Measurements from ENCODE around the gene UFD1. TPM values are rescaled to one million over a fixed set of nuclear protein-coding genes. Genes with fewer than 3 reads are reported as not detected.

Gene UFD1
- total RNA-seq, 1 donor from 2014 or later, result 41.8 TPM

DNA sequence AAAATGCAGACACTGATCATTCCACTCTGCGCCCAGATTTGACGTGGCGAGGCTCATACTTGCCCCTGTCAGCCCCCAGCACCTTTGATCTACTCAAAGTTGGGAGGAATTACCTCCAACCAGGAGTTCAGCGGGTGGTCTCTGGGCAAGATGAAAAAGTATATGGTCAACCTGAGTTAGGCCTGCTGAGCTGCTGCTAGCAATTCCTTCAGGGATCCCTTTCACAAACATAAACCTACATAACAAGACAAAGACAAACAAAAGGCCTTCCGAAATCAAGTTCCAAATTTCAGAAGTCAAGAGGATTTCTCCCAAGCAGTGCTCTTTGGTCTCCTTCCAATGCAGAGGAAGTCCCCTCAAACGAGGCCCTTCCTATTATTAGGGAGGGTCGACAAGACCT is 24.4 kb upstream of the UFD1 start:
- Histone ChIP-seq H3K4me3 (no peak overlapping the region), H3K9me3 (replicated peaks) (no peaks in the 10 kb centered on the region), H3K36me3 (no peaks in the 10 kb centered on the region), H3K27ac (replicated peaks) (no peak overlapping the region), H3K27me3 (ENCODE audit: low read depth) (no peaks in the 10 kb centered on the region), H3K4me1 (no peaks in the 10 kb centered on the region)
- no peak for TF ChIP-seq CTCF (IDR thresholded peaks at IDR 0.05; ENCODE audit: borderline replicate concordance)
- intact Hi-C loops (cut with micrococcal nuclease), result no loop called here
- no peak for DNase-seq

- DNase-seq, result no peak
- no peak overlapping the region for H3K27ac ChIP-seq (replicated peaks)
- no peaks in the 10 kb centered on the region for H3K27me3 ChIP-seq (ENCODE audit: low read depth)
- H3K4me3 ChIP-seq, result no peak overlapping the region
- no peak for TF ChIP-seq CTCF (IDR thresholded peaks at IDR 0.05; ENCODE audit: borderline replicate concordance)
- no peaks in the 10 kb centered on the region for H3K4me1 ChIP-seq
- intact Hi-C loops (cut with micrococcal nuclease), result no loop called here
- H3K9me3 ChIP-seq (replicated peaks), result no peaks in the 10 kb centered on the region
- H3K36me3 ChIP-seq, result no peaks in the 10 kb centered on the region
Observed at GRCh38 chr22:19501897-19502447, 23.0 kb upstream of the UFD1 start.

DNA sequence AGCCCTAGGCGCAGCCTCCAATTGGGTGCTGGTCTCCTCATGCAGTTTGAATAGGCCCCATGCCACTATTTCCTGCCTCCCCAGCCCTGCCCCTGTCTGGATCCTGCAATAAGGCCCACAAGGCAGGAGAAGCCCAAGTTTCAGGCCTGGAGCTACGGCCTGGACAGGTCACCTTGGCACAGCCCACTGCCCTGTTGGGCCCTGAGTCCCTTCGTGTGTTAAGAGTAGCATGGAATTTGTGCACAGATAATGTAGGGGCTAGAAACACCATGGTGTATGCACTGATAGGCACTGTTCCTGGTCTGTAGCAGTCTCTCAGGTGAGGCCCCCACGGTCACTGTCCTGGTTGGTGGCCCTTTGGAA is 20.9 kb upstream of the UFD1 start:
- no peak for DNase-seq
- no peaks in the 10 kb centered on the region for H3K4me1 ChIP-seq
- H3K9me3 ChIP-seq (replicated peaks), result no peaks in the 10 kb centered on the region
- no peaks in the 10 kb centered on the region for H3K36me3 ChIP-seq
- no peaks in the 10 kb centered on the region for H3K27me3 ChIP-seq (ENCODE audit: low read depth)
- H3K27ac ChIP-seq (replicated peaks), result no peak overlapping the region
- intact Hi-C loops (cut with micrococcal nuclease), result loop anchor here (5.0 kb wide), 1 partner anchor 132 kb away; no protein-coding TSS in a partner anchor
- no peak overlapping the region for H3K4me3 ChIP-seq
- no peak for TF ChIP-seq CTCF (IDR thresholded peaks at IDR 0.05; ENCODE audit: borderline replicate concordance)

GRCh38 chr22:19499236-19499879 is 20.4 kb upstream of the UFD1 start:
- intact Hi-C loops (cut with micrococcal nuclease), result loop anchor here (5.0 kb wide), 1 partner anchor 133 kb away; no protein-coding TSS in a partner anchor
- no peak for DNase-seq

DNA sequence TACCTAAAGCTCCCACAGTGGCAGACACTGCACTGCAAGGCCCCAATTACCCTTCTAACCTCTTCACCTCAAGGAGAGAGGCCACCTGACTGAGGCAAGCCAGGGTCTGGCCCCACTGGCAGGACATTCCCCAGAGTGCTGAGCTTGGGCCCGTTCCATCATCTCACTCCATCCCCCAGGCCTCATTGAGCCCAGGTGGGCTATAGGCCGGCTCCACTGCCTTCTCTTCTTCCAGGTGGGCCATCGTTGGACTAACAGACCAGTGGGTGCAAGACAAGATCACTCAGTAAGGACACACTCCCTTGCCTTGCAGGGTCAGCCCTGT is 19.8 kb upstream of the UFD1 start:
- DNase-seq, result no peak
- Histone ChIP-seq H3K9me3 (replicated peaks) (no peaks in the 10 kb centered on the region), H3K27me3 (ENCODE audit: low read depth) (peaks cover 3% of the 10 kb centered on the region), H3K36me3 (no peaks in the 10 kb centered on the region), H3K4me1 (no peaks in the 10 kb centered on the region), H3K27ac (replicated peaks) (no peak overlapping the region), H3K4me3 (no peak overlapping the region)
- intact Hi-C loops (cut with micrococcal nuclease), result loop anchor here (5.0 kb wide), 1 partner anchor 133 kb away; no protein-coding TSS in a partner anchor
- TF ChIP-seq CTCF (IDR thresholded peaks at IDR 0.05; ENCODE audit: borderline replicate concordance), result no peak

More at GRCh38 chr22:19499236-19499879, 20.4 kb upstream of the UFD1 start:
- no peaks in the 10 kb centered on the region for H3K4me1 ChIP-seq
- TF ChIP-seq CTCF (IDR thresholded peaks at IDR 0.05; ENCODE audit: borderline replicate concordance), result no peak
- no peak overlapping the region for H3K27ac ChIP-seq (replicated peaks)
- H3K27me3 ChIP-seq (ENCODE audit: low read depth), result no peaks in the 10 kb centered on the region
- no peaks in the 10 kb centered on the region for H3K9me3 ChIP-seq (replicated peaks)
- H3K36me3 ChIP-seq, result no peaks in the 10 kb centered on the region
- H3K4me3 ChIP-seq, result no peak overlapping the region

Data from left ventricle myocardium inferior (tissue), 1 donor.